Stimulated activated CD8-positive, alpha-beta memory T cell treated with anti-CD3 and anti-CD28 coated beads, Interleukin-7, amount 100 ng/mL, for 48 hours (primary cell): ENCODE data around the gene PBX3.

Source experiments
- DNase-seq, 2 donors: peaks; one replicate each; pipeline ENCODE4 v3.0.0-alpha.2; 2020; ENCODE audit warnings: low read depth in 1 of 2; ENCODE audit errors: extremely low read depth in 1 of 2

PBX3 gene

GRCh38 chr9:125932746-125933455, 185.7 kb downstream of the PBX3 start:
- DNase-seq = no peak

DNA sequence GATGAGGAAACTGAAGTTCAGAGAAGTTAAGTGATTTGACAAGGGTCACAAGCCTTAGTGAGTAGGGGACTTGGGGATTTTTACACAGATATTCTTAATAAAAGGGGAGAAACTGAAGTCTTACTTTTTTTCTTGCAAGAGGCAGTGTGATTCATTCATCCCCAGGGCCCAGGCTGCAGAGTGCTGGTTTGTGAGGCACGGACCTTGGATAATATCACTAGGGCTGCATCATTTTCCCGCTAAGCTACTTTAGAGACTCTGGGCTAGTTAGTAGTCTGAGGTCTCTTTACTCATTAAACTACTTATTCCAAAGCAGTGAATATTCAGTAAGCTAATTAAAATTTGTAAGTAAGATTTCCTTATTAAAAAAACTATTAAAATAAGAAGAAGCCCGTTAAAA, 195.0 kb downstream of the PBX3 start:
- no peak for DNase-seq

DNA sequence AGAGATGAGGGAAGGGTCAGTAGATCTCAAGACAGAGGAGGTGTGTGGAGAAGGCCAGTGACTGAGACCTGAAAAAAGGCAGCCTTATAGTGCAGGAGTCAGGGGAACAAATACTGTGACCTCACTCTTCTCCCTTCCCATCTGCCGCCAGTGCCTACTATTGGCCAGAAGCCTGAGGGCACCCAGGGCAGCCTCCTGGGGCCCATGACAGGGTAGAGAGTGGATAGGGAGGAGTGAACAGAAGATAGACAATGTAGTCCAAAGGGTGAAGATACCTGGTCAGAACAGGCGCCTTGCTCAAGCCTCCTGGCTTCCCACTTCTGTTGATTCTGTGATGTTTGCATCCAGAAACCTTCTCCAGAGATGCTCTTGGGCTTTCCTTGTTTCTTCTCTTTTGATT, 196.7 kb downstream of the PBX3 start:
- no peak for DNase-seq

DNA sequence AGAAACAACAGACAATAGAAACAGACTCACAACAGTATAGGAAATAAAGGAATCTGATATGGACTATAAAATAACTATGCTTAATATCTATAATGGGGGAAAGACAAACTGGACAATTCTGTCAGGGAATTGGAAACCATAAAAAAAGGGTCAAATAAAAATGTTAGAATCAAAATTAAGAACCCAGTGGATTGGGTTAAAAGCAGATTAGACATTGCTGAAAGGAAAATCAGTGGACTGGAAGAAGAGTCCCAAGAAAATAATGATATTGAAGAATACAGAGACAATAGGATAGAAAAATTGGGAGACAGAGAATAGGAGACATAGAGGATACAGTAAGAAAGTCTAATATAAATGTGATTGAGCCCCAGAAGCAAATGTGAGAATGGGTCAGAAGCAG, 199.2 kb downstream of the PBX3 start:
- no peak for DNase-seq

GRCh38 chr9:125948887-125949596, 201.9 kb downstream of the PBX3 start:
- no peak for DNase-seq

DNA sequence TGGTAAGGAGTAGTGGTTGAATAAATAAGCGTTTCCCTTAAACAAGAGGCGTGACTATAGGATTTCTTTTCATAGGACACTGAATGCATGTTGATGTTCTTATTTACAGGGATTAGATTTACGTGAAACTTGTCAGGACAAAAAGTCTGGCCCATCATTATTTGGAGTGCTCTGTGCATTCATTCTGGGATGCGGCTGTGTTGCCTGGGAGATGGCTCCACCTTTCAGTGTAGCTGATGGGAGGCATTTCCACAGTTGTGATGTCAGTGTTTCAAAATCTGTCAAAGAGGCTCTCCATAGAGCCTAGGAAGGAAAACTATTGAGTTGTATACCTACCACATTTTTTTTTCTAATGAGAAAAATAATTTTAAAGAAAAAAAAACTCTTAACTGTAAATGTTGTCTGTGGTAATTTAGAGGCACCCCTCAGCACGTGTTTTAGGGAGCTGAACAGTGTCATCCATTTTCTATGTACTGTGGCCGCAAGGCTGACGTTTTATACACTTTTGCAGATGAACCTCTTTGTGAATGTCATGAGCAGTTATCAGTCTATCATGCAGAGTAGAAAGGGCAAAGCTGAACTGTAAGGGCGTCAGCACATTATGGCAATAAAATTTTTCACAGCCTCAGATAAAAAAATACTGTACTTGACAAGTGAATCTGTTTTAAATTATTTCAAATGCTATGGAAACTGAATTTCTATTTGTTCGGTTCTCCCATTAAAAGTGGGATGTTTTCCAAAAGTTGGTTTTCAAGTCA, 202.7 kb downstream of the PBX3 start:
- DNase-seq = no peak

DNA sequence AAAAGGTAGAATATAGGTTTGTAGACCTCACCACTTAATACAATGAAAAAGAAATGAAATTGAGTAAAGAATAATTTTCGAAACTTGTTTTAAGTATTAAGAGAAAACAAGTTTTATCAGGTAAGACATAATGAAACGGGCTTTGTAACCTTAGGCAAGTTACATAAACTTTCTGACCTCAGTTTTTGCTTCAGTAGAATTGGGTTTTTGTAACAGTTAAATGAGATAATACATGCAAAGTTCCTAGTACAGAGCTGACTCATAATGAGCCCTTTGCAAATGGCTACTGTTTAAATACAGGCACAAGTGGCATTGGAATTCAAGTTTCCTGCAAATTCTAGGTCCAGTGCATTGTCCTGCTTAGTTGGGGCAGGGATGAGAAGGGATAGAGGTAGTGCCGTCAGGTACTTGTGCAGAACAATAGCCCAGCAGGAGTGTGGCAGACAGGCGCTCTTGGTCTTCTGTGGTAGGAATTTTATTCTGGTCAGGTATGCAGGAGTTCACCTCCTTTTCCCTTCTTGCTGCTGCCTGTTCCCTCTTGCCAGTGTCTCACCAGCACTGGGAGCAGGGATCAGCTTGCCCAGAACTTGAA, 203.8 kb downstream of the PBX3 start:
- DNase-seq = no peak

GRCh38 chr9:125953314-125954019, 206.3 kb downstream of the PBX3 start:
- DNase-seq = no peak

- no peak for DNase-seq
These were observed 208.9 kb downstream of the PBX3 start for GRCh38 chr9:125956102-125956501.

DNA sequence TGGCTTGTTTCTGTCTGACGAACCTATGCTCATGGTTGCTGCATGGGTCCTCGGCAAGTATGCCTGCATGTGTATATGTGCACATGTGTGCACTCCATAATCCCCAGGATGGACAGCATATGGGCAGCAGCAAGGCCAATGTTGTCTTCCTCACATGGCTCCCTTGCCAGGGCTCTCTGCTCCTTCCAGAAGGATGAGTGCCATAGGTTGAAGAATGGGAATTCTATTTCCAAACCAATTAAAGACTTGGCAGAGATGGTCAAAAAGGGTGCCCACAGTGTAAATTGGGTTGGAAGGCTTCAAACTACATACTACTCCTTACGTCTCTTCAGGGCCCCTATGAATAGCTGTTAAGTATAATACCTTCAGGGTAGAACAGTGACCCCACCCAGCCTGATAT, 212.1 kb downstream of the PBX3 start:
- no peak for DNase-seq

GRCh38 chr9:125959951-125960619, 212.9 kb downstream of the PBX3 start:
- no peak for DNase-seq

DNA sequence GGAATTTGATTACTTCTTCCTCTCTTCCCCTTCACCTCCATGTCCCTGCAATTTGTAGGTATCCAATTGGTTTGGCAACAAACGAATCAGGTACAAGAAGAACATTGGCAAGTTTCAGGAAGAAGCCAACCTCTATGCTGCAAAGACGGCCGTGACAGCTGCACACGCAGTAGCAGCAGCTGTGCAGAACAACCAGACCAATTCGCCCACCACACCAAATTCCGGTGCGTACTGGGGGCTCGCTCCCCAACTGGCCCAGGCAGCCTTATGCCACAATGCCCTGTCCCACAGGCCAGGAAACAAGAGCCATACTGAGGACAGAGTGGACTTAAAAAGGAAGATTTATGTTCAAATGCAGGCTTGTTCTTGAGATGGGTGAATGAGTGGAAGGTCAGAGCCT, 213.5 kb downstream of the PBX3 start:
- DNase-seq = no peak

- no peak for DNase-seq
These were observed 213.9 kb downstream of the PBX3 start for GRCh38 chr9:125961072-125961471.

DNA sequence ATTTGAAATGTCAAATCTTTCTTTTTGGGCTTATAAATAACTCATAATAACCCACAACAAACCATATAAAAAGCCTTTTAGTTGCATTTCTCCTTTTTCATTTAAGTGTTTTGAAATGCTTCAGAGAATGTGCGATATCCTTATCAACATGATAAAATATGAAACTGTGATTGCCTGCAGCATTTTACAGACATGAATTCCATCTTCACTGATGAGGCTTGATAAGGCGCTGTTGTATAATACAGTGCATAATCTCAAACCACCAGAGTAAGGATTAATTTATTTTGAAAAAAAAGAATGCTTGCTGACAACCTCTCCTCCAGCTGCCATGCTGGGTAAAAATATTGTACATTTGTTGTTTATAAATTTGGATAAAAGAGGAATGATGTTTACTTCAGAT, 216.8 kb downstream of the PBX3 start:
- DNase-seq = no peak

DNA sequence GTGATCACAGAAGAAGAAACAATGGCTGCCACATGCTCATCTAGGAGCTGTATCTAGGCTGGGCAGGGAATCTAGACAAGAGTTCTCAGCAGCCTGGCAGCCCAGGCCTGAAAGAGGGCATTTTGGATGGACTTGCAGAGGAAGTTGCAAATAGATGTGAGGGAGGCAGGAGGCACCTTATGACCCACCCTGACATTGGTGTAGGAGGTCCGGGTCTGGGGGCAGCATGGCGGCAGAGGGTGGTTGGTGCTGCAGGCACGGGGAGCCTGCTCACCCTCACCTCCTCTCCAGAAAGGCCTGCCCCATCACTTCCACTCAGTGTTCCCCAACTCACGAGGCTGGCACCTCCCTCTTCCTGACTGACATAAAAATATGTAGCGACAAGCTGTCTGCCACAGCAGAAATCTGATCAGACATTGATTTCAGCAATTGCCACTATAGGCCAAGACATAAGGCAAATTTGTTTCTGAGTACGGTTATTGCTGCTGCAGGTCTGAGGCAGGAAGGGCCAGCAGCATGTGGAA, 217.6 kb downstream of the PBX3 start:
- no peak for DNase-seq

DNA sequence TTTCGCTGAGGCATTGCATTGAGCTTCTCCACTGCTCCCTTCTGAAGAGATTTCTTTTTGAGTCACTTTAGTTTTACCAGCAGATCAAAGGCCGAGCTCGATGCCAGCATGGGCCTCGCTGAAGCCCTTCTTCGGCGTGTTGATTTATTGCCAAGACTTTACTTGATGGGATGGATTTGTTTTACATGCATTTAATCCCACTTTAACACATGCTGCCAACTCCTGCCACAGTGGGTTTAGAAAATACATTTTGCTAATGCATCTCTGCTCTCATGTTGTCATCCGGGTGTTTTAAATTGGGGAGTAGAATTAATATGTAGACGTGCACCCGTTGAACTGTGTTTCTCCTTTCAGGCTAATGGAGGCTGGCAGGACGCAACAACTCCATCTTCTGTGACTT, 218.3 kb downstream of the PBX3 start:
- DNase-seq = no peak

- DNase-seq = no peak
These were observed 219.3 kb downstream of the PBX3 start for GRCh38 chr9:125966466-125966865.

DNA sequence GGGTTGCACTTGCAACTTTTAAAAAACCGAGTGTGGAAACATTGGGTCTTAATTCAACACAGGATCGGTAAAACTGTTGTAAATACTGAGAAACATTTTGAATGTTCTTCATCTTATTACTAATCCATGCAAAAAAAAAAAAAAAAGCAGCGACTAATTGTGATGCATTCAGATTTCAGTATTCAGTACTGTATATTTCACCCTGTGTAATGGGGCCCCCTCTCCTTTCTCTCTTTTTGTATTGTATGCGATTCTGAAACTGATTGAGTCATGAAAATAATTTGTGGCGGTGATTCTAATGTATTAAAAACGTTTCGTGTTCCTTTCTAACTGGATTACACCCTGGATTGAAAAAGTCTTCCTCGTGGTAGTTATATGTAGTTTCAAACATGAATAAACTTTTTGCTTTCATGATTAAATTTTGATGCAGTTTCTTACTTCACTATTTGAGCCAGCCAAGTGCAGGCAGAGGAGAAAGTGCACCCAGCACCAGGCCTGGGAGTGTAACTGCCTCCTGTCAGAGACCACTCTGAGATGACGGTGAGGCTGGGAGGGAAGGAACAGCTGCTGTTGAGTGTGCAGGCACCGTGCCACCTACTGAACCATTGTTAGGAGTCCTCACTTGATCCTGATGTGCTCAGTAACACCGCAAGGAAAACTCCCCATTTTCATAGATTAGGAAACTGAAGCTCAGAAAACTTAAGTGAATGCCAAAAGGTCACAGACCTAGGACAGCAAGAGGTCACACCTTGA, 220.0 kb downstream of the PBX3 start:
- no peak for DNase-seq

DNA sequence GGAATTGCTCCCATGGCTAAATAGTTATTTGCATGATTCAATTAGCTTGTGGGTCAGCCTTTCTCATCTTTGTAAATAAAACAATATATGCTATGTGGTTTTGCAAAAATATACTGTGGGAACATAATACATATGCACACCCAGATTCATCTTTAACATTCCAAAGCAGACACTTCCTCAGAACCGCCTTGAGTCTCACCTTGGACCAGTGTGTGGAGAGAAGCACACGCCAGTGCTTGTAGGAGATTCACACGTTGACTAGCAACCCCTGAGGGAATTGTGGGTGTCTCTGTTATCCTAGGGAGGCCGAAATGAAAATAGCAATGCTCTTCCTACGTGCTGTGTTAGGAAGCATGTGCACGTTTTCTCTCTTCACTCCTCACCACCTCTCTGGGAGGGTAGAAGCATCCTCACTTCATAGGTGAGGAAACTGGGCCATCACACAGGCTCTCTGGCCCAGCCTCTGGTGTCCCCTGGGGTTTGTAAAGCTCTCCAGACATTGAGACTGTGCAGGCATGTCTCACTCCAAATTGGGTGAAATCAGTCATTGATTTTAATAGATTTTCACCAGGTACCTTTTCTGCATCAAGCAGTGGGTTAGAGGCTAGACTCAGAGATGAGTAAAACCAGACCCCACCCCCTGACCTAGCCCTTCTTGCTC, 221.7 kb downstream of the PBX3 start:
- DNase-seq = no peak
